ENCODE measurements around the gene KBTBD2. TPM values are rescaled to one million over a fixed set of nuclear protein-coding genes. Genes with fewer than 3 reads are reported as not detected.
"Not testable (repeated sequence)": the region's sequence is repeated elsewhere in the genome, so short reads cannot be mapped to it uniquely, and the experiment has no call there.

KBTBD2 gene
- total RNA-seq, 1 donor from 2014 or later: 51.1 TPM

- H3K9me3 ChIP-seq (ENCODE audit: control insufficient read depth in 3 of 3, low read length in 3 of 3); H3K4me3 ChIP-seq (ENCODE audit: low read length in 3 of 3); H3K9ac ChIP-seq (ENCODE audit: low read depth in 1 of 3, low read length in 3 of 3); H3K4me1 ChIP-seq (ENCODE audit: control insufficient read depth in 3 of 3, insufficient read depth in 3 of 3, low read length in 3 of 3); H3K27ac ChIP-seq (ENCODE audit: low read depth, low read length); H3K27me3 ChIP-seq (ENCODE audit: control insufficient read depth in 3 of 3, insufficient read depth in 3 of 3, low read length in 3 of 3): not testable (repeated sequence)
- peaks cover 24 to 35% (median 24%) of the 10 kb centered on the region in 3 donors for H3K36me3 ChIP-seq (ENCODE audit: control insufficient read depth in 3 of 3, insufficient read depth in 3 of 3, low read length in 3 of 3)
Measured at GRCh38 chr7:32916994-32917393, 25.4 kb upstream of the KBTBD2 start.

DNA sequence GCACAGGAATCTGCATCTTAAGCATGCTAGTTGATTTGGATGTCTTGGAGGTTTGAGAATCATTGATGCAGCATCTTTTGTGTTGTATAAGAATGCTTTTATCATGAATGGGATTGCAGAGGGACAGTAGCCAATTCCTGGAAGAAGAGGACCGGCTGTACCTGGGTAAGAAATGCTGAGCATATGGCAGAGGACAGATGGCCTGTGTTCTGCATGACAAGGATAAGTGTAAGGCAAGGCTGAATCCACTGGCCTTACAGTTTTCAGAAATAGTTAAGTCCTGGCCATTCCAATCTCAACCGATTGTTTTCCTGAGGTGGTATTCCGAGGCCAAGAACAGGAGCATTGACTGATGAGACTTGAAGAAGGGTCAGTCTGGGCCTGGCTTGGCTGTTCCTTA lies 24.4 kb upstream of the KBTBD2 start:
- Histone ChIP-seq H3K4me3 (ENCODE audit: low read length in 3 of 3) (no peak overlapping the region), H3K27me3 (ENCODE audit: control insufficient read depth in 3 of 3, insufficient read depth in 3 of 3, low read length in 3 of 3) (no peaks in the 10 kb centered on the region), H3K9me3 (ENCODE audit: control insufficient read depth in 3 of 3, low read length in 3 of 3) (no peaks in the 10 kb centered on the region), H3K36me3 (ENCODE audit: control insufficient read depth in 3 of 3, insufficient read depth in 3 of 3, low read length in 3 of 3) (peaks cover 24 to 35% (median 24%) of the 10 kb centered on the region in 3 donors), H3K9ac (ENCODE audit: low read depth in 1 of 3, low read length in 3 of 3) (no peak overlapping the region), H3K27ac (ENCODE audit: low read depth, low read length) (no peak overlapping the region), H3K4me1 (ENCODE audit: control insufficient read depth in 3 of 3, insufficient read depth in 3 of 3, low read length in 3 of 3) (no peaks in the 10 kb centered on the region)

DNA sequence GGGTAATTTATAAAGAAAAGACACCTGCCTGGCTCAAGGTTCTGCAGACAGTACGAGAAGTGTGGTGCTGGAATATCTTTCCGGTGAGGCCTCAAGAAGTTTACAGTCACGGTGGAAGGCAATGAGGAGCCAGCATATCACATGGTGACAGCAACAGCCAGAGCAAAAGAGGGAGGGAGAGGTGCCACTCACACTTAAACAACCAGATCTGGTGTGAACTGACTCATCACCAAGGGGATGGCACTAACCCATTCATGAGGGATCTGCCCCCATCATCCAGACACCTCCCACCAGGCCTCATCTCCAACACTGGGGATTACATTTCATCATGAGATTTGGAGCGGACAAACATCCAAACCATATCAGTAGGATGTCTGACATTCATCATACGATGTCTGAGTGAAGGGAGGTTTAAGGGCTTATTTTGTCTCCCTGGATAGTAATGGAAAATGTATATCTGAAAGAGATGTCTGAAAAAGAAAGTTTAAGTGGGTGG lies 23.5 kb upstream of the KBTBD2 start:
- no peak overlapping the region for H3K4me3 ChIP-seq (ENCODE audit: low read length in 3 of 3)
- H3K27me3 ChIP-seq (ENCODE audit: control insufficient read depth in 3 of 3, insufficient read depth in 3 of 3, low read length in 3 of 3): no peaks in the 10 kb centered on the region
- H3K4me1 ChIP-seq (ENCODE audit: control insufficient read depth in 3 of 3, insufficient read depth in 3 of 3, low read length in 3 of 3): no peaks in the 10 kb centered on the region
- H3K9me3 ChIP-seq (ENCODE audit: control insufficient read depth in 3 of 3, low read length in 3 of 3): no peaks in the 10 kb centered on the region
- H3K27ac ChIP-seq (ENCODE audit: low read depth, low read length): no peak overlapping the region
- peaks cover 20 to 31% (median 20%) of the 10 kb centered on the region in 3 donors for H3K36me3 ChIP-seq (ENCODE audit: control insufficient read depth in 3 of 3, insufficient read depth in 3 of 3, low read length in 3 of 3)
- H3K9ac ChIP-seq (ENCODE audit: low read depth in 1 of 3, low read length in 3 of 3): no peak overlapping the region

DNA sequence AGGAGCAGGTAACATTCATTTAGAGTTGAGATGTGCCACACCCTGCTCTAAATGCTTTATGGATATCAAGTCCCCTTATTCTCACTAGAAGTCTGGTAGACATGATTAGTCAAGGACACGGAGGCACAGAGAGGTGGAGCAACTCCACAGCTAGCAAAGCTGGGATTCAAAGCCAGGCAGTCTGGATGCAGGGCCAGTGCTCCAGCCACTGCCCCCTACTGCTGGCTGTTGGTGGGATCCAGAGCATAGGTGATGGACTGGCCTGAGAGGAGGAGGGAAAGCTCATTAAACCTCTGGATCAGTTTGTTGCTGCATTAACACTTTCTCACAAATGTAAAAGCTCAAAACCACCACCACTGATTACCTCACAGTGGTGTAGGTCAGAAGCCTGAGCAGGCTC lies 22.6 kb upstream of the KBTBD2 start:
- no peak overlapping the region for H3K27ac ChIP-seq (ENCODE audit: low read depth, low read length)
- H3K9me3 ChIP-seq (ENCODE audit: control insufficient read depth in 3 of 3, low read length in 3 of 3): no peaks in the 10 kb centered on the region
- H3K4me3 ChIP-seq (ENCODE audit: low read length in 3 of 3): no peak overlapping the region
- no peaks in the 10 kb centered on the region for H3K4me1 ChIP-seq (ENCODE audit: control insufficient read depth in 3 of 3, insufficient read depth in 3 of 3, low read length in 3 of 3)
- H3K36me3 ChIP-seq (ENCODE audit: control insufficient read depth in 3 of 3, insufficient read depth in 3 of 3, low read length in 3 of 3): peaks cover 20 to 30% (median 20%) of the 10 kb centered on the region in 3 donors
- no peaks in the 10 kb centered on the region for H3K27me3 ChIP-seq (ENCODE audit: control insufficient read depth in 3 of 3, insufficient read depth in 3 of 3, low read length in 3 of 3)
- H3K9ac ChIP-seq (ENCODE audit: low read depth in 1 of 3, low read length in 3 of 3): no peak overlapping the region

GRCh38 chr7:32910195-32910594 lies 18.6 kb upstream of the KBTBD2 start:
- Histone ChIP-seq H3K27ac (ENCODE audit: low read depth, low read length) (no peak overlapping the region), H3K27me3 (ENCODE audit: control insufficient read depth in 3 of 3, insufficient read depth in 3 of 3, low read length in 3 of 3) (no peaks in the 10 kb centered on the region), H3K9ac (ENCODE audit: low read depth in 1 of 3, low read length in 3 of 3) (no peak overlapping the region), H3K4me1 (ENCODE audit: control insufficient read depth in 3 of 3, insufficient read depth in 3 of 3, low read length in 3 of 3) (peaks cover 0 to 3% (median 3%) of the 10 kb centered on the region in 3 donors), H3K36me3 (ENCODE audit: control insufficient read depth in 3 of 3, insufficient read depth in 3 of 3, low read length in 3 of 3) (peaks cover 4 to 12% (median 4%) of the 10 kb centered on the region in 3 donors), H3K4me3 (ENCODE audit: low read length in 3 of 3) (no peak overlapping the region), H3K9me3 (ENCODE audit: control insufficient read depth in 3 of 3, low read length in 3 of 3) (no peaks in the 10 kb centered on the region)

- H3K9me3 ChIP-seq (ENCODE audit: control insufficient read depth in 3 of 3, low read length in 3 of 3): no peaks in the 10 kb centered on the region
- H3K36me3 ChIP-seq (ENCODE audit: control insufficient read depth in 3 of 3, insufficient read depth in 3 of 3, low read length in 3 of 3): no peaks in the 10 kb centered on the region
- peak overlapping the region; percentile 33 to 58 (median 45) for H3K4me3 ChIP-seq (ENCODE audit: low read length in 3 of 3)
- peak overlapping the region in 1 of 3 donors; percentile 40 for H3K9ac ChIP-seq (ENCODE audit: low read depth in 1 of 3, low read length in 3 of 3)
- H3K27me3 ChIP-seq (ENCODE audit: control insufficient read depth in 3 of 3, insufficient read depth in 3 of 3, low read length in 3 of 3): no peaks in the 10 kb centered on the region
- no peak overlapping the region for H3K27ac ChIP-seq (ENCODE audit: low read depth, low read length)
- H3K4me1 ChIP-seq (ENCODE audit: control insufficient read depth in 3 of 3, insufficient read depth in 3 of 3, low read length in 3 of 3): peaks cover 0 to 6% (median 6%) of the 10 kb centered on the region in 3 donors
Measured at GRCh38 chr7:32905175-32905662, 13.7 kb upstream of the KBTBD2 start.

DNA sequence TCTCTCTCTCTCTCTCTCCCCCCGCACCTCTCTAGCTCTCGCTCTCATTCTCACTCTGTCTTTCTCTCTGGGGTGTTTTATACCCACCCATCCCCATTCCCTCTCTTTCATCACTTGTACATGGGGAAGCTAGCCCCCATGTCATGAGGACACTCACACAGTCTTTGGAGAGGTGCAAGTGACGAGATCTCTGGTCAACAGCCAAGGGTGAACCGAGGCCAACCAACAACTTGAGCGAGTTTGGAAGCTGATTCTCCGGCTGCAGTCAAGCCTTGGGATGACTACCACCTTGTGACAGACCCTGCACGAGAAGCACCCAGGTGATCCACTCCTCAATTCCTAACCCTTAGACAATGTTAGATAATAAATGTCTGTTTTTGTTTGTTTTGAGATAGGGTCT lies 10.1 kb upstream of the KBTBD2 start:
- Histone ChIP-seq H3K36me3 (ENCODE audit: control insufficient read depth in 3 of 3, insufficient read depth in 3 of 3, low read length in 3 of 3) (no peaks in the 10 kb centered on the region), H3K27me3 (ENCODE audit: control insufficient read depth in 3 of 3, insufficient read depth in 3 of 3, low read length in 3 of 3) (no peaks in the 10 kb centered on the region), H3K27ac (ENCODE audit: low read depth, low read length) (no peak overlapping the region), H3K4me3 (ENCODE audit: low read length in 3 of 3) (no peak overlapping the region), H3K4me1 (ENCODE audit: control insufficient read depth in 3 of 3, insufficient read depth in 3 of 3, low read length in 3 of 3) (peaks cover 0 to 6% (median 6%) of the 10 kb centered on the region in 3 donors), H3K9me3 (ENCODE audit: control insufficient read depth in 3 of 3, low read length in 3 of 3) (no peaks in the 10 kb centered on the region), H3K9ac (ENCODE audit: low read depth in 1 of 3, low read length in 3 of 3) (no peak overlapping the region)

DNA sequence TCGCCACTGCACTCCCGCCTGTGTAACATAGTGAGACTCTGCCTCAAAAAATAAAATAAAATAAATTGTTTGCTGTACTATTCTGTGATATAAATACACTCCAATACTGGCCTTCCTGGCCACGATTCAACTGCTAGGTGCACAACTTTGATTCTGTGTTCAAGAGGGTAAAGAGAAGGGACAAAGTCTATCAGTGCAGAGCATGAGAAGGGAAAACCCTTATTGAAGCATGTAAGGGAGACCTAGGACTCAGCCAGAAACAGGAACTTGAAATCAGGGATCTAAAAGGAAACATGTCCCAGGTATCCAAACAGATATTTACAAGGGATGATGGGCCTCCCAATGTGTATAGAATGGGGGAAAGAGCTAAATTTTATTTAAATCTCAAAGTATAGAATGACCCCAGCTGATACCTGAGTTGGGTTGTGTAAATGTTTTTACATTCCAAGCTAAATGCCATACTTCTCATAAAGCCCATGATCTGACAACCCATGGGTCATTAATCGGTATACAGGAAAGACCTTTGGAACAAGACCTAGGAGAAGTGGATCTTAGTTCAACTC lies 9.0 kb upstream of the KBTBD2 start:
- Histone ChIP-seq H3K27ac (ENCODE audit: low read depth, low read length) (no peak overlapping the region), H3K4me3 (ENCODE audit: low read length in 3 of 3) (no peak overlapping the region), H3K9ac (ENCODE audit: low read depth in 1 of 3, low read length in 3 of 3) (no peak overlapping the region), H3K9me3 (ENCODE audit: control insufficient read depth in 3 of 3, low read length in 3 of 3) (no peaks in the 10 kb centered on the region), H3K27me3 (ENCODE audit: control insufficient read depth in 3 of 3, insufficient read depth in 3 of 3, low read length in 3 of 3) (no peaks in the 10 kb centered on the region), H3K36me3 (ENCODE audit: control insufficient read depth in 3 of 3, insufficient read depth in 3 of 3, low read length in 3 of 3) (no peaks in the 10 kb centered on the region), H3K4me1 (ENCODE audit: control insufficient read depth in 3 of 3, insufficient read depth in 3 of 3, low read length in 3 of 3) (peaks cover 0 to 6% (median 6%) of the 10 kb centered on the region in 3 donors)

GRCh38 chr7:32897376-32897775 lies 5.8 kb upstream of the KBTBD2 start:
- not testable (repeated sequence) for H3K36me3 ChIP-seq (ENCODE audit: control insufficient read depth in 3 of 3, insufficient read depth in 3 of 3, low read length in 3 of 3); H3K27ac ChIP-seq (ENCODE audit: low read depth, low read length); H3K27me3 ChIP-seq (ENCODE audit: control insufficient read depth in 3 of 3, insufficient read depth in 3 of 3, low read length in 3 of 3); H3K9ac ChIP-seq (ENCODE audit: low read depth in 1 of 3, low read length in 3 of 3); H3K9me3 ChIP-seq (ENCODE audit: control insufficient read depth in 3 of 3, low read length in 3 of 3); H3K4me3 ChIP-seq (ENCODE audit: low read length in 3 of 3)
- peaks cover 6 to 10% (median 10%) of the 10 kb centered on the region in 3 donors for H3K4me1 ChIP-seq (ENCODE audit: control insufficient read depth in 3 of 3, insufficient read depth in 3 of 3, low read length in 3 of 3)

DNA sequence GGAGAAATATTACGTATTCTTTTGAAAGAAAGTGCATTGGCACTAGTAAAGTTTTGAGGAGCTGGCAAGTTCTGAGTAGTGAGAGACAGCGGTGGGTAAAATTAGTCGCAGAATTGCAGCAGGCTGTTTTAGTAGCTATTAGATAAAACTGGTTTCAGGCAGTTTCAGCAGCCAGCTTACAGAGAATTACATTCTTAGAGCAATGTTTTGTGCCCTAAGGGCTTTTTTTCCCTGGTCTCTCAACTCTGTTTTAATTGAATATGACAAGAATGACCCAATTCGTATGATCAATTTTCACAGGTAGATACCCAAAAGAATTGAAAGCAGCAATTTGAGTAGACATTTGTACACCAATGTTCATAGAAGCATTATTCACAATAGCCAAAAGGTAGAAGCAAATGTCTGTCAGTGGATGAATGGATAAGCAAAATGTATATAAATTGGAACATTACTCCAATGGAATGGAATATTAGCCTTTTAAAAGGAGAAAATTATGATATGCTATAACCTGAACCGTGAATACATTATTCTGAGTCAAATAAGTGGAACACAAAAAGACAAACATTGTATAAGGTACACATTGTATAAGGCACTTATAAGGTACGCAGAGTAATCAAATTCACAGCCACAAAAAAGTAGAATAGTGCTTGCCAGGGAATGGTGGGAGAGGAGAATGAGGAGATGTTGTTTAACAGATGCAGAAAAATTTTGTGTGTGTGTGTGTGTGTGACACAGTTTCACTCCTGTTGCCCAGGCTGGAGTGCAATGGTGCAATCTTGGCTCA lies 5.2 kb upstream of the KBTBD2 start:
- Histone ChIP-seq H3K4me1 (ENCODE audit: control insufficient read depth in 3 of 3, insufficient read depth in 3 of 3, low read length in 3 of 3) (peaks cover 6 to 13% (median 10%) of the 10 kb centered on the region in 3 donors), H3K27me3 (ENCODE audit: control insufficient read depth in 3 of 3, insufficient read depth in 3 of 3, low read length in 3 of 3) (no peaks in the 10 kb centered on the region), H3K36me3 (ENCODE audit: control insufficient read depth in 3 of 3, insufficient read depth in 3 of 3, low read length in 3 of 3) (no peaks in the 10 kb centered on the region), H3K4me3 (ENCODE audit: low read length in 3 of 3) (no peak overlapping the region), H3K27ac (ENCODE audit: low read depth, low read length) (no peak overlapping the region), H3K9ac (ENCODE audit: low read depth in 1 of 3, low read length in 3 of 3) (no peak overlapping the region), H3K9me3 (ENCODE audit: control insufficient read depth in 3 of 3, low read length in 3 of 3) (no peaks in the 10 kb centered on the region)

Data from skeletal muscle tissue (tissue), 4 donors.